Activated T-cell treated with anti-CD3 and anti-CD28 coated beads, Interleukin-2, amount 50 U/mL, for 24 hours (primary cell): ENCODE data around the gene ANK3.

Source experiments
- DNase-seq: peaks from one replicate; pipeline ENCODE4 v3.0.0-alpha.2; 2020
- H3K27ac Mint-ChIP-seq: 2 replicates; pipeline ENCODE4 v1.8.0; 2020; ENCODE audit warnings: mild to moderate bottlenecking, mixed read lengths
- H3K27me3 Mint-ChIP-seq: 2 replicates; pipeline ENCODE4 v1.8.0; 2020; ENCODE audit warnings: mixed read lengths
- H3K36me3 Mint-ChIP-seq: 2 replicates; pipeline ENCODE4 v1.8.0; 2020; ENCODE audit warnings: low read depth, mixed read lengths
- H3K4me1 Mint-ChIP-seq: 2 replicates; pipeline ENCODE4 v1.8.0; 2020; ENCODE audit warnings: low read depth, mixed read lengths
- H3K4me3 Mint-ChIP-seq: 2 replicates; pipeline ENCODE4 v1.8.0; 2020; ENCODE audit warnings: mild to moderate bottlenecking, moderate library complexity, mixed read lengths
- H3K9me3 Mint-ChIP-seq: 2 replicates; pipeline ENCODE4 v1.8.0; 2020; ENCODE audit warnings: mixed read lengths

The ANK3 gene

GRCh38 chr10:60352105-60352504 is 37.6 kb downstream of the ANK3 start:
- Mint-ChIP-seq H3K27ac (no peak overlapping the region), H3K36me3 (no peaks in the 10 kb centered on the region), H3K9me3 (no peaks in the 10 kb centered on the region), H3K4me3 (no peak overlapping the region), H3K4me1 (peaks cover 17% of the 10 kb centered on the region), H3K27me3 (no peaks in the 10 kb centered on the region)
- no peak for DNase-seq

- Mint-ChIP-seq H3K36me3 (no peaks in the 10 kb centered on the region), H3K27ac (no peak overlapping the region), H3K4me1 (peaks cover 17% of the 10 kb centered on the region), H3K9me3 (no peaks in the 10 kb centered on the region), H3K27me3 (no peaks in the 10 kb centered on the region), H3K4me3 (no peak overlapping the region)
- DNase-seq: no peak
Observed at GRCh38 chr10:60351191-60351853, 38.4 kb downstream of the ANK3 start.

- Mint-ChIP-seq H3K27me3 (no peaks in the 10 kb centered on the region), H3K36me3 (no peaks in the 10 kb centered on the region), H3K4me1 (peaks cover 14% of the 10 kb centered on the region), H3K27ac (no peak overlapping the region), H3K9me3 (no peaks in the 10 kb centered on the region), H3K4me3 (no peak overlapping the region)
- DNase-seq: no peak
Observed at GRCh38 chr10:60350400-60350799, 39.3 kb downstream of the ANK3 start.

GRCh38 chr10:60349426-60349825 is 40.2 kb downstream of the ANK3 start:
- Mint-ChIP-seq H3K27ac (no peak overlapping the region), H3K4me1 (peaks cover 15% of the 10 kb centered on the region), H3K27me3 (no peaks in the 10 kb centered on the region), H3K36me3 (no peaks in the 10 kb centered on the region), H3K9me3 (no peaks in the 10 kb centered on the region), H3K4me3 (no peak overlapping the region)
- no peak for DNase-seq

- peaks cover 15% of the 10 kb centered on the region for H3K4me1 Mint-ChIP-seq
- no peak for DNase-seq
- H3K27me3 Mint-ChIP-seq: no peaks in the 10 kb centered on the region
- H3K27ac Mint-ChIP-seq: no peak overlapping the region
- no peak overlapping the region for H3K4me3 Mint-ChIP-seq
- H3K36me3 Mint-ChIP-seq: no peaks in the 10 kb centered on the region
- no peaks in the 10 kb centered on the region for H3K9me3 Mint-ChIP-seq
Observed at GRCh38 chr10:60348982-60349381, 40.7 kb downstream of the ANK3 start.

GRCh38 chr10:60347270-60347669 is 42.4 kb downstream of the ANK3 start:
- Mint-ChIP-seq H3K4me3 (no peak overlapping the region), H3K36me3 (no peaks in the 10 kb centered on the region), H3K27ac (no peak overlapping the region), H3K9me3 (no peaks in the 10 kb centered on the region), H3K4me1 (peaks cover 15% of the 10 kb centered on the region), H3K27me3 (no peaks in the 10 kb centered on the region)
- DNase-seq: no peak

- Mint-ChIP-seq H3K36me3 (no peaks in the 10 kb centered on the region), H3K27me3 (no peaks in the 10 kb centered on the region), H3K9me3 (no peaks in the 10 kb centered on the region), H3K4me3 (no peak overlapping the region), H3K27ac (no peak overlapping the region), H3K4me1 (peaks cover 17% of the 10 kb centered on the region)
- no peak for DNase-seq
Observed at GRCh38 chr10:60346661-60347060, 43.0 kb downstream of the ANK3 start.

GRCh38 chr10:60343254-60343653 is 46.4 kb downstream of the ANK3 start:
- H3K4me3 Mint-ChIP-seq: no peak overlapping the region
- no peaks in the 10 kb centered on the region for H3K9me3 Mint-ChIP-seq
- H3K36me3 Mint-ChIP-seq: peaks cover 5% of the 10 kb centered on the region
- DNase-seq: no peak
- peaks cover 30% of the 10 kb centered on the region for H3K4me1 Mint-ChIP-seq
- H3K27ac Mint-ChIP-seq: no peak overlapping the region
- H3K27me3 Mint-ChIP-seq: no peaks in the 10 kb centered on the region

GRCh38 chr10:60341969-60342368 is 47.7 kb downstream of the ANK3 start:
- H3K27me3 Mint-ChIP-seq: no peaks in the 10 kb centered on the region
- H3K4me1 Mint-ChIP-seq: peaks cover 30% of the 10 kb centered on the region
- DNase-seq: no peak
- H3K36me3 Mint-ChIP-seq: peaks cover 5% of the 10 kb centered on the region
- H3K27ac Mint-ChIP-seq: no peak overlapping the region
- H3K4me3 Mint-ChIP-seq: no peak overlapping the region
- no peaks in the 10 kb centered on the region for H3K9me3 Mint-ChIP-seq

- Mint-ChIP-seq H3K36me3 (peaks cover 5% of the 10 kb centered on the region), H3K27ac (no peak overlapping the region), H3K4me3 (no peak overlapping the region), H3K9me3 (no peaks in the 10 kb centered on the region), H3K4me1 (peaks cover 30% of the 10 kb centered on the region), H3K27me3 (no peaks in the 10 kb centered on the region)
- no peak for DNase-seq
Observed at GRCh38 chr10:60340973-60341372, 48.7 kb downstream of the ANK3 start.

GRCh38 chr10:60339757-60340156 is 49.9 kb downstream of the ANK3 start:
- Mint-ChIP-seq H3K36me3 (peaks cover 5% of the 10 kb centered on the region), H3K4me3 (no peak overlapping the region), H3K27me3 (no peaks in the 10 kb centered on the region), H3K4me1 (peaks cover 28% of the 10 kb centered on the region), H3K9me3 (no peaks in the 10 kb centered on the region), H3K27ac (no peak overlapping the region)
- DNase-seq: no peak

- Mint-ChIP-seq H3K4me3 (no peak overlapping the region), H3K27ac (no peak overlapping the region), H3K36me3 (peaks cover 5% of the 10 kb centered on the region), H3K9me3 (no peaks in the 10 kb centered on the region), H3K4me1 (peaks cover 26% of the 10 kb centered on the region), H3K27me3 (no peaks in the 10 kb centered on the region)
- no peak for DNase-seq
Observed at GRCh38 chr10:60338786-60339185, 50.9 kb downstream of the ANK3 start.

- DNase-seq: no peak
- Mint-ChIP-seq H3K27ac (no peak overlapping the region), H3K4me3 (no peak overlapping the region), H3K9me3 (no peaks in the 10 kb centered on the region), H3K36me3 (peaks cover 5% of the 10 kb centered on the region), H3K4me1 (peaks cover 22% of the 10 kb centered on the region), H3K27me3 (no peaks in the 10 kb centered on the region)
Observed at GRCh38 chr10:60338002-60338564, 51.6 kb downstream of the ANK3 start.

- H3K4me1 Mint-ChIP-seq: peaks cover 17% of the 10 kb centered on the region
- no peak for DNase-seq
- H3K36me3 Mint-ChIP-seq: peaks cover 6% of the 10 kb centered on the region
- no peak overlapping the region for H3K4me3 Mint-ChIP-seq
- H3K9me3 Mint-ChIP-seq: no peaks in the 10 kb centered on the region
- H3K27ac Mint-ChIP-seq: no peak overlapping the region
- no peaks in the 10 kb centered on the region for H3K27me3 Mint-ChIP-seq
Observed at GRCh38 chr10:60336901-60337630, 52.6 kb downstream of the ANK3 start.

GRCh38 chr10:60335708-60336107 is 54.0 kb downstream of the ANK3 start:
- Mint-ChIP-seq H3K4me3 (no peak overlapping the region), H3K36me3 (peaks cover 7% of the 10 kb centered on the region), H3K4me1 (peaks cover 9% of the 10 kb centered on the region), H3K9me3 (no peaks in the 10 kb centered on the region), H3K27me3 (no peaks in the 10 kb centered on the region), H3K27ac (no peak overlapping the region)
- no peak for DNase-seq
